Activated T-cell treated with anti-CD3 and anti-CD28 coated beads for 4 hours (primary cell): Measurements from ENCODE around the gene SCN5A.
"Not testable (repeated sequence)": the region's sequence is repeated elsewhere in the genome, so short reads cannot be mapped to it uniquely, and the experiment has no call there.

ENCODE experiments used
- DNase-seq: peaks from one replicate; pipeline ENCODE4 v3.0.0-alpha.2; 2020

The SCN5A gene

DNA sequence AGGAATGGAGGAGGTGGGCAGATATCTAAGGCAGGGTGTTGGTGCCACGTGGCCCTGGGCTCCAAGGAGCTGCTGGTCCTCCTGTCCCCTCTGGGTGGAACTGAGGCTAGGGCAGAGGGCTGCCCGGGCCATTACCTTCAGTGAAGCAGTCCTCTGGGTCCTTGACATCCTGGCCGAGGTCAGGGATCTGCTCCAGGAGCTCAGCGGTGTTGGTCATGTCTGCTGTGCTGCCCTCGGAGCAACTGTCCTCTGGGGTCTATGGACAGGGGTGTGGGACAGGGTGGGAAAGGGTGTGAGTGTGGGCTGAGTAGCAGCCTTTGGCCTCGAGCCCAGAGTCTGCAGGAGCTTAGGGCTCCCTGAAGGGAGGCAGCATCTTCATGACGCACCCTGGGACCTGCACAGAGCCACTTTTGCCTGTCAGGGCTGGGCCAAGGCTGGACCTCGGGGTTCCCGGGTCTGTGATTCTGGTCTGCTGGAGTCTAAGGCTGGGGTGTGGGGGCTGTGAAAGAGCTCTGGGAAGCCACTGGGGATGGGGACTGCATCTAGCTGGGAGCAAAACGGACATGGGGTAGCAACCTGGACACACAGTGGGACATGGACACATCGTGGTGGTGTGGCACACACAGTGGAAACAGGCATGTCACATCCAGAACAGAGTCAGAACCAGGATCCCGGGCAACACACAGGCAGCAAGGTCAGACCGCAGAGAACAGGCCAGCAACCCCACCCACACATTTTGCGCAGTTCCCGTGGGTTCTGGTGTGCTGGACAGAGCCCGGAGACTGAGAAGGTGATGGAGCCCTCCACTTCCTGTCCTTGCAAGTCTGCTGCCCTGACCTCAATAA, 72.7 kb downstream of the SCN5A start:
- DNase-seq, result no peak

GRCh38 chr3:38576131-38576525, 73.4 kb downstream of the SCN5A start:
- DNase-seq, result no peak

DNA sequence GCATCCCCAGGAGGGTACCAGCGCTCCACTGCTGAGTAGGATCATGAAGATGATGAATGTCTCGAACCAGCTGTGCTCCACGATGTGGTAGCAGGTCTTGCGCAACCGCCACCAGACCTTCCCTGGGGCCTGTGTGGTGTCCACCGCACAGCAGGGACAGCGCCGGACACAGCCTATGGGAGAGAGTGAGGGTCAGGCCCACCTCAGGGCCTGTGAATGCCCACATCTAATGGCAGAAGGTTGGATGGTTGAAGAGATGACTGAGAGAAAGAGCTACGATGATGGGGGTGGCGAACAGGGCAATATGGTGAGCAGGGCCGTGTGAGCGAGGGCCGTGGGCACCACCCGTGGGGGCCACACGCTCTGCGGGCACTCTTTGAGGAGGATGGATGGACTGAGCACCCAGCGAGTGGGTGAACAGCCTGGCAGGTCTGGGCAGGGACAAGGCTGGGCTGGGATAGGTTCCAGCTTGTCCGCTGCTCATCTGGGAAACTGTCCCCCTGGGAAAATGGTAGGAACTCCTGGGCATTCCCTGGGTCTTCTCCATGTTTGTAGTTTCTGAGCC, 74.1 kb downstream of the SCN5A start:
- DNase-seq, result no peak

DNA sequence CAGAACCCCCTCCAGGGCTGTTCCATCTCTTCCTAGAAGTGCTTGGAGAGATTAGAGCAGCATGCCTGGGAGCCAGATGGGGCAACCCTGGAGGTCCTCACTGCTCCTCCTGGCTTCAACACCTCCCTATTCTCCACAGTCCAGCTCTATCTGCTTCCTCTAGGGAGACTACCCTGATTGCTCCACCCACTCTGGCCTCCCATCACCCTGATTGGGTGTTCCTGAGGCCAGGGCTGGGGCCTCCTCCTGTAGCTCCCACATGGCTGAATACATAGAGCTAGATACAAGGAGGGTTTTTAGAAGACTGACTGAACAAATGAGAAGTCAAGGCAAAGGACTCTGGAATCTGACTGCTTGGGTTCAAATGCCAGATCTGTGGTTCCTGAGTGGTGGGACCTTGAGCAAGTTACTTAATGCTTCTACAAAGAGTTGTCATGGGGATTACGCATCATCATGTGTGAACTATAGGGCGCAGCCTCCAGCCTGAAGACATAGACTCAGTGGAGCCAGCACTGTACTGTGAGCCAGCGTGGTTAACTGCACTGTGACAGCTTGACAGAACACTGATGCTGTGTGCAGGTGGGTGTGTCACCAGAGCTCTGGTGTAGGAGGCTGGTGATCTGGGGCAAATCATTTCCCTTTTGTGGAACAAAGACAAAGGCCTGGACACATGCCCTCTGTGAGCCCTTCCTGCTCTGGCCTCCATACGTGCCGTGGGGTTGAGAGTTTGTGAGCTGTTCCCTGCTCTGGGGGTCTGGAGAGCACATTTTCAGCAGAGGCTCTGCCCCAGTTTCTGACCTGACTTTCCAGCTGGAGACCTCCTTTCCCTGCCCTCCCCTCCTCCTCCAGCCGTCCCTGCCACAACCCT, 74.8 kb downstream of the SCN5A start:
- no peak for DNase-seq

DNA sequence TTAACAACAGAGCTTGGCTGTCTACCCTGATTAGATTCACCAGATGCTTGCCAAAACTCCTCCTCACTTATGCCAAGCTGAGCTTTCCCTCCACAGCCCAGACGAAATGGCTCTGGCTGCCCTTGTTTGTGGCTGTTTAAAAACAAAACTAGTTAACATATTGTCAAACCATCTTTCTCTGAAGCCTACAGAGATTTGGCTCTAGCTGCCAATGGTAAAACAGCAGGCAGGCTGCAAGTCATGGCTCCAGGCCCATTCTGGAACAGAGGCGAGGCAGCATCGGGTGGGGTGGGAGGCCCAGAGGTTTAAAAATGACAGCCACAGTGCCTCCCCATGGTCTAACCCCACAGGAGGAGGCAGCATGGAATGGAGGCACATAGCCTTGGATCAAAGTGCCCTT, 75.9 kb downstream of the SCN5A start:
- DNase-seq, result no peak

DNA sequence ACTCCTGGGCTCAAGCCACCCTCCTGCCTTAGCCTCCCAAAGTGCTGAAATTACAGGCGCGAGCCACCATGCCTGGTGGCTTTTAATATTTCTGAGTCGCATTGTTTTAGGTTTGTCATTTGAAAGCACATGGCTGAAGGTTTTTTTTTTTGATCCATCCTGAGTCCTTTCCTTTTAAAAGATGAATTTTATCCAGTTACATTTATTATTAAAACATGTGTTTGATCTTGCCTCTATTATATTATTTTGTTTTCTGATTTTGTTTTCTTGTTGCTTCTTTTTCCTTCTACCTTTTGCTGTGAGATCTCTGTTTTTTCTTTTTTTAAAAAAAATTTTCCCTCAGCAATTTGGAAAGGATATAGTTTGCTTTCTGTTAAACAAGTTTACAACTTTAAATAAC, 76.4 kb downstream of the SCN5A start:
- DNase-seq, result no peak

DNA sequence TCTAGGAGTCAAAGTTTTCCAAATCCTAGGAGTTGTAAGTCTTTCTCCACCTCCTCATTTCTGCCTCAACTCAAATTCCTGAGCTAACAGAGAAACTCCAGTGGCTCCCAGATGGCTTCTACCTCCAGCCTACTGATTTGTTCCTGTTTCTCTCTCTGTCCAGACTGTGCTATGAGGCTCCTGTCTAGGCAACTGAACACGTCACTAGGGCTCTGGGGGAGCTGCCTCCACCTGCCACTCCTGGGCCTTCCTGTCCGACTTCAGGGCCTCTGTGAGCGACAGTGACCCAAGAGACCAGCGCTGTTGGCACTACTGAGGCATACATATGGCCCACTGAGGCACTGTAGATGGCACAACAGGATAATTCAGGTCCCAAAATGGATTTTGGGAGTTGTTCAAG, 82.0 kb downstream of the SCN5A start:
- DNase-seq, result no peak

DNA sequence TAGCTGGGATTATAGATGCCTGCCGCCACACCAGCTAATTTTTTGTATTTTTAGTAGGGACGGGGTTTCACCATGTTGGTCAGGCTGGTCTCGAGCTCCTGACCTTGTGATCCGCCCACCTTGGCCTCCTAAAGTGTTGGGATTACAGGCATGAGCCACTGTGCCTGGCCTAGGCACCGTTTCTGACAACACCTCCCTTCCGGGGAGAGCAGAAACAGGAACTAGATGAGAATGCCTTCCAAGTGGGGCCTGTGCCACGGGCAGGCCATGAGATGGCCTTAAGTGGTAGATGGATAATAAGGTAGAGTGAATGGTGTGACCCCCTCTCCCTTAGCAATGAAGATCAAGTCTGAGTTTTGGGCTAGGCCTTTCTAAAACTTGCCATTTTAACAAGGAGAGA, 82.7 kb downstream of the SCN5A start:
- not testable (repeated sequence) for DNase-seq

DNA sequence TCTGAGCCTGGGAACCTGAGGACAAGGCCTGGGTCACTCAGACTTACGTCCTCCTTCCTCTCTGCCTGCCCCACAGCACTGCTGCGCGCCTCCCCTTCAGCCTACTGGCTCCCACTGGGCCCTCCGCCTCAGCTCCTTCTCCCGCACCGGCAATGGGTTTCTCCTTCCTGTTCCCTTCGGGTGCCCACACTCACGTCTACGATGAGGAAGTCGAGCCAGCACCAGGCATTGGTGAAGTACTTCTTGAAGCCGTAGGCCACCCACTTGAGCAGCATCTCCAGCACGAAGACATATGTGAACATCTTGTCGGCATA, 83.3 kb downstream of the SCN5A start:
- no peak for DNase-seq

DNA sequence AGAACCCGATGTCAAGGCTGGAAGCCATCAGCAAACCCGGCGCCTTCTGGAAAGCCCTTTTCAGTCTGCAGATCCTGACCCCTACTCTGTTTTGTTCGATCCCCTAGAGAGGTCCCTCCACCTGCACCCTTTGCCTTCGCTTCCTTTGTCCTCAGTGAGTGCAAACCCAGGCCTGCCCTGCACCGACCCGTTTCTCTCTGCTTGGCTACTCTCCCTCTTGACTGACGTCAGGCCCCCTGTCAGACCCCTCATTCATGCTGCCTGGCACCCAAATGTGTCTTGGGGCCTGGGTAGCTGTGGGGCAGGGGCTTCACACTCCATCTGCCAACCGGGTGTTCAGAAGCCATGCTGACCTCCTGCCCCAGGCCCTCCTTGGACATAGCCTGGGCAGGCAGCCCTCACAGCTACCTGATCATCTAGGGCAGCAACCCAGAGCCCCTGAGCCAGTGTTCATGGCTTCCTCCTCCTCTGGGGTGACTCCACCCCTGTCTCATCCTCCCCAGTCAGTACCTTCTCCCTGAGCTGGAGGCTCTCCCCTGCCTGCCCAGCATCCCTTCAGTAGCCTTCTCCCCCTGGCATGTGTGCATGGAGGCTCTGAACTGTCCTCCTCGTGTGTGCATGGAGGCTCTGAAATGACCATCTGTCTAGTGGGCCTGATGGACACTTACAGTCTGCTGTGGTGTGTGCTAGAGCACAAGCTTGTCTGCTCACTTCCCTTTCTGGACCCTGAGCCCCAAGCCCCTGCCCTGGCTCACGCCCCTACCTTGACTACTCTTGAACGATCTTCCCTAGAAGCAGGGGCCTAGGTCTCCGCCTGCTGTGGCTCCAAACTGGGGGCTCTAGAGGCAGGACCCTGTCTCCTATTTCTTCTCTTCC, 83.9 kb downstream of the SCN5A start:
- no peak for DNase-seq

DNA sequence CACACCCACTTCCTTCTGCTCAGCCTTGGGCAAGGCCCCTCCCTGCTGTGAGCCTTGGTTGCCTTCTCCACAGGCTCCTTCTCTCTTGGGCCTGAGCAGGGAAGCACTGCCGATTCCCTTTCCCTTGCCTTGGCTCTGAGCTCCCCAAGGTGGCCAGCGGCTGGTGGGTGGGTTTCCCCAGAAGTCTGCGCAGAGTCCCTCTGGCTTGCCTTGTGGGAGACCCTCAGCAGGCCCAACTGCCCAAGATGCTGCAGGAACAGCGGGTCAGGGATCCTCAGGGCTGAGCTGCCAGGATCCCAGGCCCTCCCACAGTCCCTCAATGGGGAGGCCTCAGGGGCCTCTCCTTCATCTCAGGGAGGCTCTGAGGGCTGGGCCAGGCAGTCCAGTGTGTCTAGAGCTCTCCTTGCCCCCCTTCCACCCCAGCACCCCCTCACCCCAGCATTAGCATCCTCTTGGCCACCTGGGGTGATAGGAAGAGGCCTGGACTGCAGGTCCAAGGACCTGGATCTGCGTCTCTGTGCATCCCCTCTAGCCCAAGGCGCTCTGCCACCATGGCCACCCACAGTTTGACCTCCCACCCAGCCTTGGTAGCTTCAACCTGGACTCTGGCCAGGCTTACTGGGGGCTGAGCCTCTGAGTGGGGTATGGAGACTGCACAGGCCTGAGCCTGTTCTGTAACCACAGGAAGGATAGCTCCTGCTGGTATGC, 84.7 kb downstream of the SCN5A start:
- DNase-seq, result no peak

GRCh38 chr3:38563886-38564270, 85.6 kb downstream of the SCN5A start:
- DNase-seq, result no peak

GRCh38 chr3:38563070-38563885, 86.2 kb downstream of the SCN5A start:
- DNase-seq, result no peak

GRCh38 chr3:38562467-38562925, 87.0 kb downstream of the SCN5A start:
- no peak for DNase-seq

GRCh38 chr3:38561746-38562466, 87.6 kb downstream of the SCN5A start:
- DNase-seq, result no peak

- DNase-seq, result no peak
Observed at GRCh38 chr3:38560996-38561717, 88.3 kb downstream of the SCN5A start.

- no peak for DNase-seq
Observed at GRCh38 chr3:38560284-38560683, 89.2 kb downstream of the SCN5A start.

DNA sequence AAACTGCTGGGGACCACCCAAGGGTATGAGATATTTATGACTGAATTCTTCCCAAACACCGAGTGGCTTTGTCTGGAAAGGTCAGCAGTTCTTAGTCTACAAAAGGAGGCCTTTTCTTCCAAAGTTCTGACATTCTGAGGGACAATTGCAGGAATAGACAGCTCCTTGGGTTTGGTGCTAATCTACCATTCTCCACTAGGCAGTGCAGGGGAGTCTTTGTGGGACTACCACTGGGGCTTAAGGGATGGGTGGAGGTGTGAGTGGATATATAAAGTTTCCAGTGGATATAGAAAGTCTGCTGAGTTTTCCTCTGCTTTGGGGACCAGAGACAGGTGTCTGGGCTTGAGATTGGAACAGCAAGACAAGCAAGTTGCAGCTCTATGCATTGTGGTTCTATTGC, 90.6 kb downstream of the SCN5A start:
- no peak for DNase-seq

GRCh38 chr3:38556640-38557358, 92.7 kb downstream of the SCN5A start:
- DNase-seq, result no peak
